ENCODE results near the gene ACOT7. TPM values are rescaled to one million over a fixed set of nuclear protein-coding genes. Genes with fewer than 3 reads are reported as not detected.

ACOT7 gene
- total RNA-seq, 6 donors from 2014 or later: 8.2 to 33.4 (median 26.5) TPM

GRCh38 chr1:6282577-6283270, 110.8 kb downstream of the ACOT7 start:
- peak in 1 of 2 donors; percentile 37 for DNase-seq
- Histone ChIP-seq H3K9me3 (no peaks in the 10 kb centered on the region), H3K4me1 (peaks cover 6 to 11% (median 7%) of the 10 kb centered on the region in 4 donors), H3K27ac (no peak overlapping the region), H3K27me3 (no peaks in the 10 kb centered on the region), H3K36me3 (peaks cover 0 to 3% (median 0%) of the 10 kb centered on the region in 4 donors), H3K4me3 (no peak overlapping the region)
- WGBS, 2 donors: 92 to 95% methylated on average over 17 of the region's 17 CpGs
- ATAC-seq (ENCODE audit: low FRiP score in 2 of 2): no peak
- TF ChIP-seq POLR2AphosphoS5 (IDR thresholded peaks at IDR 0.05): no peak
- TF ChIP-seq POLR2A (IDR thresholded peaks at IDR 0.05): no peak

GRCh38 chr1:6281511-6282402, 111.8 kb downstream of the ACOT7 start:
- Histone ChIP-seq H3K27me3 (no peaks in the 10 kb centered on the region), H3K9me3 (no peaks in the 10 kb centered on the region), H3K4me3 (no peak overlapping the region), H3K36me3 (peaks cover 0 to 3% (median 0%) of the 10 kb centered on the region in 4 donors), H3K27ac (peak overlapping the region in 1 of 4 donors; percentile 32), H3K4me1 (peaks cover 0 to 1% (median under 1%) of the 10 kb centered on the region in 4 donors)
- DNase-seq: peak in 1 of 2 donors; percentile 46
- WGBS, 2 donors: 89 to 91% methylated on average over 7 to 18 of the region's 19 CpGs
- peak in 1 of 2 donors; percentile 32 for ATAC-seq (ENCODE audit: low FRiP score in 2 of 2)
- no peak for TF ChIP-seq CTCF (IDR thresholded peaks at IDR 0.05)
- no peak for TF ChIP-seq POLR2A (IDR thresholded peaks at IDR 0.05)
- TF ChIP-seq EP300 (IDR thresholded peaks at IDR 0.05): no peak

GRCh38 chr1:6280761-6281451, 112.7 kb downstream of the ACOT7 start:
- Histone ChIP-seq H3K27ac (peak overlapping the region in 1 of 4 donors; percentile 54), H3K4me3 (no peak overlapping the region), H3K4me1 (no peaks in the 10 kb centered on the region), H3K36me3 (peaks cover 0 to 3% (median 0%) of the 10 kb centered on the region in 4 donors), H3K9me3 (no peaks in the 10 kb centered on the region), H3K27me3 (no peaks in the 10 kb centered on the region)
- ATAC-seq (ENCODE audit: low FRiP score in 2 of 2) (peak in 1 of 2 donors; percentile 56), DNase-seq (peak in 1 of 2 donors; percentile 87)
- 76 to 81% methylated on average over 26 to 31 of the region's 33 CpGs for WGBS, 2 donors
- TF ChIP-seq POLR2A (IDR thresholded peaks at IDR 0.05) (no peak), CTCF (IDR thresholded peaks at IDR 0.05) (peak in 4 of 6 experiments; percentile 9 to 43 (median 23)), EP300 (IDR thresholded peaks at IDR 0.05) (no peak), POLR2AphosphoS5 (IDR thresholded peaks at IDR 0.05) (no peak)

- DNase-seq (peak in 1 of 2 donors; percentile 81), ATAC-seq (ENCODE audit: low FRiP score in 2 of 2) (no peak)
- H3K4me3 ChIP-seq: no peak overlapping the region
- no peaks in the 10 kb centered on the region for H3K27me3 ChIP-seq
- TF ChIP-seq CTCF (IDR thresholded peaks at IDR 0.05) (no peak), EP300 (IDR thresholded peaks at IDR 0.05) (no peak), POLR2A (IDR thresholded peaks at IDR 0.05) (no peak), POLR2AphosphoS5 (IDR thresholded peaks at IDR 0.05) (no peak)
- H3K4me1 ChIP-seq: no peaks in the 10 kb centered on the region
- WGBS, 2 donors: 90 to 96% methylated on average over 10 to 30 of the region's 31 CpGs
- H3K36me3 ChIP-seq: peaks cover 0 to 3% (median 0%) of the 10 kb centered on the region in 4 donors
- no peak overlapping the region for H3K27ac ChIP-seq
- no peaks in the 10 kb centered on the region for H3K9me3 ChIP-seq
These were observed 113.8 kb downstream of the ACOT7 start for GRCh38 chr1:6279613-6280383.
